Activated CD4-positive, alpha-beta T cell treated with anti-CD3 and anti-CD28 coated beads, Interleukin-2, amount 50 U/mL, for 48 hours (primary cell): Measurements from ENCODE around the gene MYADML2.
"Not testable (repeated sequence)": the region's sequence is repeated elsewhere in the genome, so short reads cannot be mapped to it uniquely, and the experiment has no call there.

Source experiments
- DNase-seq, 2 experiments: peaks; one replicate each; pipeline ENCODE4 v3.0.0-alpha.2; 2020

MYADML2 gene, protein sequence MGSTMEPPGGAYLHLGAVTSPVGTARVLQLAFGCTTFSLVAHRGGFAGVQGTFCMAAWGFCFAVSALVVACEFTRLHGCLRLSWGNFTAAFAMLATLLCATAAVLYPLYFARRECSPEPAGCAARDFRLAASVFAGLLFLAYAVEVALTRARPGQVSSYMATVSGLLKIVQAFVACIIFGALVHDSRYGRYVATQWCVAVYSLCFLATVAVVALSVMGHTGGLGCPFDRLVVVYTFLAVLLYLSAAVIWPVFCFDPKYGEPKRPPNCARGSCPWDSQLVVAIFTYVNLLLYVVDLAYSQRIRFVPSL

GRCh38 chr17:81947189-81947588 lies at the start of gene MYADML2:
MYADML2 (minus strand) TSS chr17:81947233; CDS start chr17:81941741, 5,492 bp downstream.
- no peak for DNase-seq

- DNase-seq, result no peak
Measured at GRCh38 chr17:81996232-81996756, 49.3 kb upstream of the MYADML2 start.

DNA sequence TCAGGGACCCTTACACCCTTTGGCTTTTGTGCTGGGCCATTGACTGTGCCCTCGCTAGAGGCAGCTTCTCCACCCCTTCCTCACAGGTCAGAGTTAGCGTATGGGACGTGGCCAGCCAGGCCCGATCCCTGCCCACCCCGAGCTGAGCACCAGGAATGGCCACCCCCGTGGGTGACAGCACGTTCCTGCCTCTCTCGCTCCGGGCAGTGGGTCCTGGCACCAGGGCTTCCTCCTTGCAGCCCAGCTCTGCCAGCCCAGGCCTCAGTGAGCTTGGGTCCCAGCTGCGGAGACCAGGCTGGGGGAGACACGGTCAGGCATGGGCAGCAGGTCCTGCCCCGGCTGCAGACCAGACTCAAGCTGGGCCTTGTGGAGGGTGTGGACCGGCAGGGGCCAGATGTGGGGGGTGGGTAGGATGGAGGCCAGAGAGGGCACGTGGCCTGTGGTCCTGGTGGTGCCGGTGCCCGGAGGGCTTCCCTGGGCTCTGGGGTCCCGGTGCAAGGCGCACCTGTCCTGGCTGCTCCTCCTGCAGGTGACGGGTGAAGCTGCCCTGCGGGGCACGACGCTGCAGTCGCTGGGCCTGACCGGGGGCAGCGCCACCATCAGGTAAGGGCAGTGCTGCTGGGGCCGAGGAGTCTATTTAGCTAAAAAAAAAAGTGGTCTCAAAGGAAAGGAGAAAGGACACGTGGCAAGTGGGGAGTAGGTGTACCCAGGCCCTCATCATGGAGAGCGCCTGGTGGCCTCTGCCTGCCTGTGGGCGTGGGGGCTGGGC lies 48.6 kb upstream of the MYADML2 start:
- no peak for DNase-seq

DNA sequence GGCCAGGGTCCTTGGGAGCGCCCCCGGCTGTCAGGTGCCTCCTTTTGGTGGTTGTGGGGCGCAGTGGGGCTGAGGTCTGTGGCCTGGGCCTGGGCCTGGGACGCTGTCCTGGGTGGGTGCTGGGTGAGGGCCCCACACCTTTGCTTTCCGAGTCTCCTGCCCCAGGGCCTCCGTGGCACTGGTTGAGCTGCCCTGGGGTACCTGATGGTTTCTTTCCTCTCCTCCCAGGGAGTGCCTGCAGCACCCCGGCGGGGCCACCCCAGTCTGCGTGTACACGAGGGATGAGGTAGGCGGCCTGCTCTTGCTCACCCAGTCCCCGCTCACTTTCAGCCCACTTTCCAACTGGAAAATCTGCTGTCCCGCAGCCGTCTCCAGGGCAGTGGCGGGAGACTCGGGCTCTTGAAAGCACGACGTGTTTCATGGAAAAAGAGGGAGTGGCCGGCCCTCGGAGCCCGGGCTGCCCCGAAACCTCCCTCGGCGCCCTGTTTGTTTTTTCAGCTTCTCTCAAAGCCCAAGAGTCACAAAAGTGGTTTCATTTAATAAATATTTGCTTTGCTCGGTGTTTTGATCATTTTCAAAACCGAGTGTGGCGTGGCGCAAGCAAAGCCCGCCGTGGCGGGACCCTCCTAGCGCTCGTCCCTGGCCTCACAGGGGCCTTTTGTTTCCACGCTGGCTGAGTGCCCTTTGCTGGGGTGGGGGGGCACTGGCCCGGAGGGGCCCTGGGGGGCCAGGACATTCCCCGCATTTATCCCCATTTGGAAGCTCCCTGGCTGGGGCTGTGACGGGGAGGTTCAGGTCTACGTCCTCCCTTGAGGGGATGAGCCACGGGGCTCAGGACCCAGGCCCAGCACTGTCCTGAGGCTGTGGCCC lies 47.8 kb upstream of the MYADML2 start:
- DNase-seq, result no peak

DNA sequence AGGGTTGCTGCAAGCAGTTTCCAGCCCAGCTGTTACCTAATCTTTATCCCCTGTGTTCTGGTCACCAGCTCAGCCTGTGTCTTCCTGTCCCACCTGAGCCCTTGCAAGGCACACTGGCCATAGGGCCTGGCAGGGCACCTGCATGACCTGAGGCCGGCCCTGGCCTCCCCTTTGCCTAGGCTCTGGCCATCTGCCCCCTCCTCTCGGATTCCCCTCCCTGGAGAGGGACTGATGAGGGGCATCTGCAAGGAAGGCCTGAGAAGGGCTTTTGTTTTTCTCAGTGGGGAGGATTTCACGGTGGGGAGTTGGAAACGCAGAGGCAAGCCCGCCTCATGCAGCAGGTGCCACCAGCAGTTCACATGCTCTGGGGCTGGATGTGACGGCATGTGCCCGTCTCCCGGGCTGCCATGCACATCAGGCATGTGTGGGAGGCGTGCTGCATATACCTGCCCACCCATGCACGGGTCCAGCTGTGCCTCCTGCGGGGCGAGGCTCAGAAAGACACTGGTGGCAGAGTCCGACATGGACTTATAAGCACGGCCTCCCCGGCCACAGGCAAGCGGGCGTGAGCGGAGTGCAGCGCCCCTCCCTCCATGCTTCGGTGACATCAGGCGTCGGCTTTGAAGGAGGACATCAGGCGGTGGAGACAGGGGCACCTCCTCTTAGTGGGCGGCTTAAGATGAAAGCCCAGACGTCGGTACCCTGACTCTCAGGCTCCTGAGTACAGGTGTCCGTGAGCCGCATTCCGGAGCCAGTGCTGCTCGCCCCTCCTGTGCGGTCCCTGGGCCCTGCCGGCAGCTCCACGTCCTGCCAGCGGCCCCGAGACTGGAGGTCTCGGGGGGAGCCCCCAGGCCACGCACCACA lies 46.9 kb upstream of the MYADML2 start:
- DNase-seq, result no peak

DNA sequence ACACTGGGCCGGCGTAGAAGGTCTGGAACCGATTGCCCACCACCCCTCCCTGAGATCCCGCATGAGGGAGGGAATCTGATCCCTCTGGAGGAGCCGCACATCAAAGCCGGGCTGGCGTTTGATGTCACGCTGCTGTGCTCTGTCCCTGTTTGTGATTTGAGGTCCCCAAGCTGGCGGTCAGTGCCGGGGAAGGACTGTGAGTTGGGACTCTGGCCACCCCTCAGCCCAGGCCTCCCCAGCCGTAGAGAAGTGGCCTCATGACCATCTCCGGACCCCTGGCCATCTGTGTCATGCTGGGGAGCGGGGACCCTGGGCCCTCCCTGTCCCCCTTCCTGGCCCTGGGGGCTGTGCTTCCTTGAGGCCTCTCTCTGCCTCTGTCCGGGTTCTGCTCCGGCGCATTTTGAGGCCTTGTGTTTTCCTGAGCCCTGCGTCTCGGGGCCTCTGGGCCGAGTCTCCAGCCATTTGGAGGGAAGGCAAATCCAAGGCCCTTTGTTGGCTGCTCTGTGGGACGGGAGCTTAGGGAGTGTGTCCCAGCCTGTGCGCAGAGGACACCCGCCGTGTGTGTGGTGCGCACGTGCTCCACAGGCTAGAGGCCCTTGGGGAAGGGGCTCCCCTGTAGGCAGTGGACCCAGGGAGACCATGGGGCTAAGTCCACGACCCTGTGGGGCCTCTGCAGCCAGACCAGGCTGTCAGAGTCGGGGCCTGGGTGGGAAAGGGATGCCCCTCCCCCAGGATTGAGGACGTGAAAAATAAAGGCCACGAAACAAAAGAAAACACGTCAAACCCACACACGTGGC lies 45.5 kb upstream of the MYADML2 start:
- no peak for DNase-seq

- no peak for DNase-seq
Measured at GRCh38 chr17:81991684-81992305, 44.8 kb upstream of the MYADML2 start.

- no peak for DNase-seq
Measured at GRCh38 chr17:81990836-81991683, 44.0 kb upstream of the MYADML2 start.

- DNase-seq, result no peak
Measured at GRCh38 chr17:81987161-81987770, 40.2 kb upstream of the MYADML2 start.

- no peak for DNase-seq
Measured at GRCh38 chr17:81986606-81987005, 39.6 kb upstream of the MYADML2 start.

DNA sequence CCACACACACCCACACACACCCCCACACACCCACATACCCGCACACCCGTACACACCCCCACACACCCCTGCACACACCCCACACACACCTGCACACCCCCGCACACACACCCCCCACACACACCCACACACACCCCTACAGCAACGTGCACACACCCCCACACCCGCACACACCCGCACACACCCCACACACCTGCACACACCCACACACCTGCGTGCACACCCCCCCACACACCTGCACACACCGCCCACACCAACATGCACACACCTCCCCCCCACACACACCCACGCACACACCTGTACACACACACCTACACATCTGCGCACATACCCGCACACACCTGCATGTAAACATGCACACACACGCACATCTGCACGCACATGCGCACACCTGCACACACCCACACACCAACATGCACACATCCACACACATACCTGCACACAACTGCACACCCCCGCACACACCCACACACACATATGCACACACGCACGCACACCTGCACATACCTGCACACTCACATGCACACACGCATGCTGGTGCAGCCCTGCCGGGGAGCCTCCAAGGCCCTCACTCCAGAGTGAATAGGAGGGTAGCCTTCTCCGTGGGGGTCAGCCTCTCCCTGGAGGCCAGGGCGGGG lies 37.9 kb upstream of the MYADML2 start:
- DNase-seq, result no peak

DNA sequence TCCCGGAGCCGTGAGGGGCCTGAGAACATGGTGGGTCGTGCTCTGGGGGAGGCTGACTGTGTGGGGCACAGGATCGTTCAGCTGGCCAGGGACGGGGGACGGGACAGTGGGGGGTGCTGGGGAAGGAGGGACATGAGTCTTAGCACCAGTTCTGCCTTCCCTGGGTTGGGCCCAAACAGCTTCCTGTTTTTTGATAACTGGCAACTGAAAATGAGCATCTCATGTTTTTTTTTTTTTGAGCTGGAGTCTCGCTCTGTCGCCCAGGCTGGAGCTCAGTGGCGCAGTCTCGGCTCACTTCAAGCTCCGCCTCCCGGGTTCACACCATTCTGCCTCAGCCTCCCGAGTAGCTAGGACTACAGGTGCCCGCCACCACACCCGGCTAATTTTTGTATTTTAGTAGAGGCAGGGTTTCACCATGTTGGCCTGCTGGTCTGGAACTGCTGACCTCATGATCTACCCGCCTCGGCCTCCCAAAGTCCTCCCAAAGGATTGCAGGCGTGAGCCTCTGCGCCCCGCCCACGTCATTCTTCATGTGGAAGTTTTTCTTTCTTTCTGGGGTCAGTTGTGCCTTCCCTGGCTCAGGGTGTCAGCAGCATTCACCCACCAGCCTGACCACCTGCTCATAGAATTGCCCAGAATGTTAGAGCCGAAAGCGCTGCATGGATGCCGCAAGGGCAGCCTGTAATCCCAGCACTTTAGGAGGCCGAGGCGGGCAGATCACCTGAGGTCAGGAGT lies 36.8 kb upstream of the MYADML2 start:
- no peak for DNase-seq

DNA sequence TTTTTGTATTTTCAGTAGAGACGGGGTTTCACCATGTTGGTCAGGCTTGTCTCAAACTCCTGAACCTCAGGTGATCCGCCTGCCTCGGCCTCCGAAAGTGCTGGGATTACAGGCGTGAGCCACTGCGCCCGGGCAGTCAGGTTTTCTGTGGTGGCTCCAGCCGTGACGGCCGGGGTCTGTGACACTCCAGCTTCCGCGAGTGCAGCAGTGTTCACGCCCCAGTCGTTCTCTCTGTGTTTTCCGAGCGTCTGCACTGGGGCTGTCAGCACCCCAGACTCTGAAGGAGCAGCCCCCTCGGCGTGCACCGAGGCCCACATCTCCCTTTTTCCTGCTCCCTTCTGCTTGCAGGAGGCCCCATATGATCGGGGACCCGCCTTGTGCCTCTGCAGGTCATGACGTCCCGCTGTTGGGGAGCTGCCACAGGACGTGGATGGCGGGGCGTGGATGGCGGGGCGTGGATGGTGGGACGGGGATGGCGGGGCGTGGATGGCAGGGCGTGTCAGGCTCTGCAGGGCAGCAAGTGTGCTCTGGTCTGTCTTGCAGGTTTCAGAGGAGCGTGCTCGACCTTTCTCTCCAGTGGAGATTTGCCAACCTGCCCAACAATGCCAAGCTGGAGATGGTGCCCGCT lies 36.1 kb upstream of the MYADML2 start:
- no peak for DNase-seq

DNA sequence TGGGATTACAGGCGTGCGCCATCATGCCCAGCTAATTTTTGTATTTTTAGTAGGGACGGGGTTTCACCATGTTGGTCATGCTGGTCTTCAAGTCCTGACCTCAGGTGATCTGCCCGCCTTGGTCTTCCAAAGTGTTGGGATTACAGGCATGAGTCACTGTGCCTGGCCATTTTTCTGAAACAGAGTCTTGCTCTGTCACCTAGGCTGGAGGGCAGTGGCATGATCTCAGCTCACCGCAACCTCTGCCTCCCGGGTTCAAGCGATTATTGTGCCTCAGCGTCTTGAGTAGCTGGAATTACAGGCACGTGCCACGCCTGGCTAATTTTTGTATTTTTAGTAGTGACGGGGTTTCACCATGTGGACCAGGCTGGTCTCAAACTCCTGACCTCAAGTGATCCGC lies 34.5 kb upstream of the MYADML2 start:
- not testable (repeated sequence) for DNase-seq

DNA sequence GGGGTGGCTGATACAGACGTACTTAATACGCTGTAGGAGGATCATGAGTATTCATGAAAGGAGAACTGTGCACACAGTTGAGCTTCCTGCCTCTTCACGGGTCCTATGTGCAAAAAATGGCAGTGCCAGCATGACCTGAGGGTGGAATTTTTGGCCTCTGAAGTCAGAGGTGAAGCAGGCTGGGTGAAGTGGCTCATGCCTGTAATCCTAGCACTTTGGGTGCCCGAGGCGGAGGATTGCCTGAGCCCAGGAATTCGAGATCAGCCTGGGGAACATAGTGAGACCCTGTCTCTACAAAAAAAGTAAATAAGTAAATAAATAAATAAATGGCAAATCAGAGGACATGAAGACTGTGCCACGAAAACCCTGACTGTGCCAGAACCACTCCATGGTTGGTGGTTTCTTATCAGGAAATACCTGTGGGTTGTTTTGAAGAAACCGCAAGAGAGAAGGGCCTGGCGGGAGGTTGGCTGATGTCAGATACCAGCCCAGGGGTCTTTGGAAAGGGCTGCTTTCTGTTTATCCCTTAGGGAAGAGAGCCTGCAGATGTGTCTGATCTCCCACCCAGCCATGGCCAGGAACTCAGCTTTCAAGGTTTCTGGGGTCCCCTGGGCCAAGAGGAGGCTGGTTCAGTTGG lies 33.8 kb upstream of the MYADML2 start:
- no peak for DNase-seq

- no peak for DNase-seq
Measured at GRCh38 chr17:81980122-81980521, 33.1 kb upstream of the MYADML2 start.
